Fibroblast of pulmonary artery (primary cell): ENCODE data around the gene RPUSD1.

Experiments
- DNase-seq: peaks from one replicate; pipeline ENCODE4 v3.0.0-alpha.2; 2010; ENCODE audit warnings: low read depth
- H3K4me3 ChIP-seq: replicated peaks from 2 replicates; pipeline ENCODE4 v1.5.1; 2011; ENCODE audit warnings: low read depth, mild to moderate bottlenecking, control low read depth, low read length, moderate library complexity
- TF ChIP-seq, protein P1 (sequence below): IDR thresholded peaks from 2 replicates; pipeline ENCODE4 v1.5.1; 2011; ENCODE audit warnings: mild to moderate bottlenecking, control low read depth, low read length, inconsistent platforms; ENCODE audit errors: missing control alignments

RPUSD1 gene

DNA sequence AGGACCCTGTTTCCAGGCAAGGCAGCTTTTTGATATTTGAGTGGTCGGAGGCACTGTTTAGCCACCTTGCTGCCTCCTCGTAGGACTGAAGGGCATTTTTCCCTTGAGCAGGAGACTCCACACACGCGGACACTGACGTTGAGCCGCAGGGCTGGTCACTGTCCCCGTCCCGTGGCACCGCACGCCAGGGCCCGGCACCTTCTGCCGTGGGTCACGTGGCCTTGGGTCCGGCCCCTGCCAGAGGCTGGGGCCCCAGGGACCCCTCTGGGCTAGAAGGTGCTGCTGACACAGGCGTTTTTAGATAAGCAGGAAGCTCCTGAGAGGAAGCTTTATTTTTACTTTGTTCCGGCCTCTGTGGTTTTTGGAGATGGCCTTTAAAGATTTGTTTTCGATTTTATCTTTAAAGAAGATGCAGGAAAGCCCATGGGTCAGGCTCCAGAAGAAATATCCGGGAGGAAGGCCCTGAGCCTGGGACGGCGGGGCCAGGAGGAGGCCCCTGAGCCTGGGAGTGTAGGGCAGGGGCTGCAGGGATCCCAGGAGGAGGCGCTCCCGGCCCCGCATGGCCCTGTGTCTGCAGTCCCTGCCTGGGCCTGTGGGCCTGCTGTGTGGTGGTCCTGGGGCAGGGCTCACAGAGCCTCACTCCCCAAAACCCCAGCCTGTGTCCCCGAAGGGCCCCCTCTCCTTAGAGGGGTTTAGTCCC lies 42.8 kb upstream of the RPUSD1 start:
- TF ChIP-seq, protein P1, sequence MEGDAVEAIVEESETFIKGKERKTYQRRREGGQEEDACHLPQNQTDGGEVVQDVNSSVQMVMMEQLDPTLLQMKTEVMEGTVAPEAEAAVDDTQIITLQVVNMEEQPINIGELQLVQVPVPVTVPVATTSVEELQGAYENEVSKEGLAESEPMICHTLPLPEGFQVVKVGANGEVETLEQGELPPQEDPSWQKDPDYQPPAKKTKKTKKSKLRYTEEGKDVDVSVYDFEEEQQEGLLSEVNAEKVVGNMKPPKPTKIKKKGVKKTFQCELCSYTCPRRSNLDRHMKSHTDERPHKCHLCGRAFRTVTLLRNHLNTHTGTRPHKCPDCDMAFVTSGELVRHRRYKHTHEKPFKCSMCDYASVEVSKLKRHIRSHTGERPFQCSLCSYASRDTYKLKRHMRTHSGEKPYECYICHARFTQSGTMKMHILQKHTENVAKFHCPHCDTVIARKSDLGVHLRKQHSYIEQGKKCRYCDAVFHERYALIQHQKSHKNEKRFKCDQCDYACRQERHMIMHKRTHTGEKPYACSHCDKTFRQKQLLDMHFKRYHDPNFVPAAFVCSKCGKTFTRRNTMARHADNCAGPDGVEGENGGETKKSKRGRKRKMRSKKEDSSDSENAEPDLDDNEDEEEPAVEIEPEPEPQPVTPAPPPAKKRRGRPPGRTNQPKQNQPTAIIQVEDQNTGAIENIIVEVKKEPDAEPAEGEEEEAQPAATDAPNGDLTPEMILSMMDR, result no peak
- no peak for DNase-seq
- no peak overlapping the region for H3K4me3 ChIP-seq

DNA sequence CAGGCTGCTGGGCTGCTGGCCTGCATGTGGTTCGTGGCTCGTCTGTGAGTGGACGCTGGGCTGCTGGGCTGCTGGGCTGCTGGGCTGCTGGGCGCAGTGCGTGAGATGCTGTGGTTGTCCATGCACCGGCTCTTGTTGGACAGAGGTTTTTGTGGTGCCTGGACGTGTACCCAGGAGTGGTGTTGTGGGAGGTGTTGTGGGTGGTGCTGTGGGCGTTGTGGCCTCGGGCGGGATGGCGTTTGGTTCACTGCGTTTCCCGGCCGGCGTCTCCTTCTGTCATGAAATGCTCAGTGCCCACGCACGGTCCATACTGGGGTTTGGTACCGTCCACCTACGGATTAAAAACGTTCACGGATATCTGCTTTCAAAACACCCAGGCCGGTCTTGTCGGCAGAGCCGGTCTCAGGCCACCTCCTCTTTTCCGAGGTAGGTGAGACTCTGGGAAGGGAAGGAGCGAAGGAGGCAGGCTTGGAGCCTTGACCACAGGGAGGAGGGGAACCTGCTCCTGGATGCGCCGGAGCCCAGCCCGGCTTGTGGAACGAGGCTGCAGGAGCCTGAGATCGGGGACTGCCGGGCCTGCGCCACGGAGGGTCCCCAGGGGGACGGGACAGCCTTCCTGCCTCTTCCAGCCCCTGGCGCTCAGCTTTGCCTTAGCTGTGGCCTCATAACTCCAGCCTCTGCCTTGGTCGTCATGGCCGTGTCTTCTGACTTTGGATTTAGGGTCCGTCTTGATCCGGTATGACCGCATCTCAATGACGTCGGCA lies 42.1 kb upstream of the RPUSD1 start:
- TF ChIP-seq, protein P1, result no peak
- no peak for DNase-seq
- no peak overlapping the region for H3K4me3 ChIP-seq

DNA sequence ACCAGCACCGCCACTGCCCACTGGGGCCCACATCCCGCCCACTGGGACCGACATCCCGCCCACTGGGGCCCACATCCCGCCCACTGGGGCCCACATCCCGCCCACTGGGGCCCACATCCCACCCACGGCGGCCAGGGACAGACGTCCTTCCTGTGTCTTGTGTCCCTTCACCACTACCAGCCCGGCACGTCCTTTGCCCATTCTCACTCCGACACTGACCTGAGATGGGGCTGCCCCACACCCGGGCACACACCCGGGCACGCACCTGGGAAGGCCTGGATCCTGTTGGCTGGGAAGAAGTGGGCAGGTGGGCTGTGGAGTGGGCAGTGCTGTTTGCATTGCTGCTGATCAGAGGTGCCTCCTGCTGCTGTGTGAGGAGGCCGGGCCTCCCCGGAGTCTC lies 40.7 kb upstream of the RPUSD1 start:
- TF ChIP-seq, protein P1, result no peak
- H3K4me3 ChIP-seq, result no peak overlapping the region

DNA sequence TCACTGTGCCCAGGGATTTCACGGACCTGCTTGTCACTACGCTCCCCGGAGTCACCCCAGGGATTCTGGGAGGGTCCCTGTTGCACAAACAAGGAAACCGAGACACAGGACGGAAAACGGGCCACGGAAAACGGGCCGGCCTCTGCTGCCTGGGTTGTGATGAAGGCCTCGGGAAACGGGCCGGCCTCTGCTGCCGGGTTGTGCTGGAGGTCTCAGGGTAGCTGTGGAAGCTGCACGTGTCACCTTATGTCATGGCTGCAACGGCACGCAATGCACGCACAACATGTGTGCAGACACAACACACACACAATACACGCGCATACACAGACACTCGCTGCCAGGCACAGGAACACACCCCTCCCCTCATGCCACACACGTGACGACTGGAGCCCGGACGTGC lies 39.3 kb upstream of the RPUSD1 start:
- TF ChIP-seq, protein P1, result no peak
- no peak overlapping the region for H3K4me3 ChIP-seq
- DNase-seq, result no peak

More for the DNA sequence above, 40.7 kb upstream of the RPUSD1 start:
- DNase-seq, result no peak

DNA sequence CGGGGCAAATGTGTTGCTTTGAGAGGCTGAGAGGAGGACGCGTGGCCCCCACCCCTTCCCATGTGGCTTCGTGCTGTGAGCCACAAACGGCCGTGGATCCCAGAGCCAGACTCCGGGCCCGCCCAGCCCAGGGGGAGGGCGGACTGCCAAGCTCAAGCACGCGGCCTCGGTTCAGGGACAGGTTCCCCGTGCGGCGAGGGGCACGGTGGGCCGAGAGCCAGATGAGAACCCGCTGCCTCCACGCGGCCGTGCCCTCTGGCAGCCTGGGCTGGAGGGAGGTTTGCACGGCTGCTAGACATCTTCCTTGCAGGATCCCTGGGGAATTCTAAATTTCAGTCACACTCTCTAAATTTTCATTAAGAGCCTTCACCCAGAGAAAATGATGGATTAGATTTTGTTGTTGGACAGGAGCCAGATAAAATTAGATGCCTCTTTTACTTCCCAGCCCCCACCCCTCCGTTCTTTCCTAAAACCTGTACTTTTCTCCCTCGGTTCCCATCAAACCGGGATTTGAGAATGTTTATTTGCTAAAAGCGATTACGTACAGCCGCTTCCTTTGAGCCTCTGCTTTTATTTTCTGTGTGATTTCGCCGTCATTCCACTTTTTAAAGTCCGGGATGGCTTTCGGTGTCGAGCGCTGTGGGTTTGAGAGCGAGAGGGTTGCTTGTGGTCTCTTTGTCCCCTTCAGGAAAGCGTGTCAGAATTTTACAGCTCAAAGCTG lies 37.3 kb upstream of the RPUSD1 start:
- TF ChIP-seq, protein P1, result no peak
- DNase-seq, result no peak
- no peak overlapping the region for H3K4me3 ChIP-seq

DNA sequence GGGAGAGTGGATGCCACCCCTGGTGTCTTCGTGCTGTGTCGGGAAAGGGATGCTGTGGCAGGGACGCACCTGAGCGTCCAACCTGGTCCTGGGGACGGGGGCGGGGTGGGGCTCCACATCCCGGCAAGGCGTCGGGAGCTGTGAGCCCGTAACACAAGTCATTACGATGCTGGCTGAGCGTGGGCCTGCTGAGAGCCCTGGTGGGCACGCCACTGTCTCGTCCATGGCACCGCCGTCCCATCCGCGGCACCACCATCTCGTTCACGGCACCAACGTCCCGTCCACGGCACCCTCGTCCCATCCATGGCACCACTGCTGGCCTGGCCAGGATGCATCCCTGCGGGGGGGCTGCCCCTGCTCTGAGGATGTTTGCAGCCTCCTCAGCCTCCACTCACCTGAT lies 36.4 kb upstream of the RPUSD1 start:
- no peak overlapping the region for H3K4me3 ChIP-seq
- TF ChIP-seq, protein P1, result no peak
- no peak for DNase-seq
